Measurements from ENCODE around the gene STXBP1.

The STXBP1 gene

GRCh38 chr9:127739614-127740330, 127.7 kb downstream of the STXBP1 start:
- DNase-seq = no peak

GRCh38 chr9:127741831-127742434, 129.9 kb downstream of the STXBP1 start:
- DNase-seq = no peak

Measured in activated CD8-positive, alpha-beta memory T cell treated with anti-CD3 and anti-CD28 coated beads for 24 hours (primary cell).